Fibroblast of skin of right biceps (primary cell): ENCODE results near the gene NR1I2.

Experiments used
- DNase-seq: peaks from one replicate; pipeline ENCODE4 v3.0.0-alpha.2; 2013

NR1I2 gene

GRCh38 chr3:119781330-119782198, at the start of gene NR1I2:
Gene NR1I2 (plus strand): TSS chr3:119782101.
- DNase-seq, result no peak

GRCh38 chr3:119733812-119734211, 48.1 kb upstream of the NR1I2 start:
- DNase-seq, result no peak

GRCh38 chr3:119738741-119739140, 43.2 kb upstream of the NR1I2 start:
- DNase-seq, result no peak

GRCh38 chr3:119741657-119742590, 40.0 kb upstream of the NR1I2 start:
- no peak for DNase-seq

GRCh38 chr3:119743921-119744320, 38.0 kb upstream of the NR1I2 start:
- DNase-seq, result no peak

- no peak for DNase-seq
Measured at GRCh38 chr3:119745942-119746341, 36.0 kb upstream of the NR1I2 start.

GRCh38 chr3:119746423-119746822, 35.5 kb upstream of the NR1I2 start:
- DNase-seq, result no peak

GRCh38 chr3:119747357-119747756, 34.5 kb upstream of the NR1I2 start:
- DNase-seq, result no peak

- DNase-seq, result no peak
Measured at GRCh38 chr3:119748991-119749390, 32.9 kb upstream of the NR1I2 start.

- DNase-seq, result no peak
Measured at GRCh38 chr3:119751423-119751822, 30.5 kb upstream of the NR1I2 start.

GRCh38 chr3:119759962-119760361, 21.9 kb upstream of the NR1I2 start:
- no peak for DNase-seq

- no peak for DNase-seq
Measured at GRCh38 chr3:119762876-119763275, 19.0 kb upstream of the NR1I2 start.

- DNase-seq, result no peak
Measured at GRCh38 chr3:119763466-119763865, 18.4 kb upstream of the NR1I2 start.

GRCh38 chr3:119765239-119765638, 16.7 kb upstream of the NR1I2 start:
- no peak for DNase-seq

GRCh38 chr3:119767936-119768601, 13.8 kb upstream of the NR1I2 start:
- no peak for DNase-seq

GRCh38 chr3:119768668-119769393, 13.1 kb upstream of the NR1I2 start:
- no peak for DNase-seq

- peak; percentile 42 for DNase-seq
Measured at GRCh38 chr3:119769394-119770149, 12.3 kb upstream of the NR1I2 start.

- DNase-seq, result no peak
Measured at GRCh38 chr3:119774444-119774843, 7.5 kb upstream of the NR1I2 start.

GRCh38 chr3:119776304-119776703, 5.6 kb upstream of the NR1I2 start:
- no peak for DNase-seq

- DNase-seq, result no peak
Measured at GRCh38 chr3:119778176-119778575, 3.7 kb upstream of the NR1I2 start.

GRCh38 chr3:119778811-119779210, 3.1 kb upstream of the NR1I2 start:
- no peak for DNase-seq
